ENCODE data around the gene MAD2L1BP.
A peak's percentile ranks its signal among the peaks of the same experiment; 100 is the strongest.

The MAD2L1BP gene

DNA sequence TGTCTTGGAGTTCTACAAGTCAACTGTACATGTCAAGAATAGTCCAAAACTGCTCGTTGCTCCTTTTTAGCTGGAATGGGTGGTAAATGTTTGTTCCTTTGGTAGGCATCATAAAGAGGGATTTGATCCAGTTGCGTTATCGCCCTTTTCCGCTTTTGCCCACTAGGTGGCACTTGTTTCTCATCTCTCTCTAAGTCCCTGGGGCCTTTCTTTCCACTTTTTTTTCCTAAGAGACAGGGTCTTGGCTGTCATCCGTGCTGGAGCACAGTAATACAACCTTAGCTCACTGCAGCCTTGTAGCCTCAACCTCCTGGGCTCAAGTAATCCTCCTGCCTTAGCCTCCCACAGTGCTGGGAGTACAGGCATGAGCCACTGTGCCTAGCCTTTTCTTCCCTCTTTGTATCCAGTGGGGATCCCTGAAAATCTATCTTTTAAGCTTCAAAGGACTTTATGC lies 27.3 kb upstream of the MAD2L1BP start:
- no peak overlapping the region for H3K4me3 ChIP-seq (ENCODE audit: low read length)
- peak; percentile 50 for DNase-seq (ENCODE audit: low read depth)
- TF ChIP-seq, protein P1, sequence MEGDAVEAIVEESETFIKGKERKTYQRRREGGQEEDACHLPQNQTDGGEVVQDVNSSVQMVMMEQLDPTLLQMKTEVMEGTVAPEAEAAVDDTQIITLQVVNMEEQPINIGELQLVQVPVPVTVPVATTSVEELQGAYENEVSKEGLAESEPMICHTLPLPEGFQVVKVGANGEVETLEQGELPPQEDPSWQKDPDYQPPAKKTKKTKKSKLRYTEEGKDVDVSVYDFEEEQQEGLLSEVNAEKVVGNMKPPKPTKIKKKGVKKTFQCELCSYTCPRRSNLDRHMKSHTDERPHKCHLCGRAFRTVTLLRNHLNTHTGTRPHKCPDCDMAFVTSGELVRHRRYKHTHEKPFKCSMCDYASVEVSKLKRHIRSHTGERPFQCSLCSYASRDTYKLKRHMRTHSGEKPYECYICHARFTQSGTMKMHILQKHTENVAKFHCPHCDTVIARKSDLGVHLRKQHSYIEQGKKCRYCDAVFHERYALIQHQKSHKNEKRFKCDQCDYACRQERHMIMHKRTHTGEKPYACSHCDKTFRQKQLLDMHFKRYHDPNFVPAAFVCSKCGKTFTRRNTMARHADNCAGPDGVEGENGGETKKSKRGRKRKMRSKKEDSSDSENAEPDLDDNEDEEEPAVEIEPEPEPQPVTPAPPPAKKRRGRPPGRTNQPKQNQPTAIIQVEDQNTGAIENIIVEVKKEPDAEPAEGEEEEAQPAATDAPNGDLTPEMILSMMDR (conservative IDR thresholded peaks at IDR 0.05; ENCODE audit: low read depth, low read length) = peak; percentile 87

DNA sequence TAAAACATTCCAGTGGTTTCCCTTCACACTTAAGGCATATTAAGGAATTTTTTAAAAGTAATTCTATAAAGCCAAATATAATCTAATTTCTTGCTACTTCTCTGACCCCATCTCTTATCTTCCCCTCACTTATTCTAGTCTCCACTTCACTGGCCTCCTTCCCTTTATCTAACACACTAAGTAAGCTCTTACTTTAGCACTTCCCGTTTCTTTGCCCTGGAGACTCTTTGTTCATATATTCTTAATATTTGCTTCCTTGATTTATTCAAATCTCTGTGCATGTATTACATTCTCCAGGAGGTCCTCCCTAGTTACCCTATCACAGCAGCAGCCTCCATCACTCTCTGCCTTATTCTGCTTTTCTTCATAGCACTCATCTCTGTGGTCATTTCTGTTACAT lies 26.8 kb upstream of the MAD2L1BP start:
- TF ChIP-seq, protein P1 (conservative IDR thresholded peaks at IDR 0.05; ENCODE audit: low read depth, low read length) = no peak
- no peak overlapping the region for H3K4me3 ChIP-seq (ENCODE audit: low read length)
- DNase-seq (ENCODE audit: low read depth) = no peak

DNA sequence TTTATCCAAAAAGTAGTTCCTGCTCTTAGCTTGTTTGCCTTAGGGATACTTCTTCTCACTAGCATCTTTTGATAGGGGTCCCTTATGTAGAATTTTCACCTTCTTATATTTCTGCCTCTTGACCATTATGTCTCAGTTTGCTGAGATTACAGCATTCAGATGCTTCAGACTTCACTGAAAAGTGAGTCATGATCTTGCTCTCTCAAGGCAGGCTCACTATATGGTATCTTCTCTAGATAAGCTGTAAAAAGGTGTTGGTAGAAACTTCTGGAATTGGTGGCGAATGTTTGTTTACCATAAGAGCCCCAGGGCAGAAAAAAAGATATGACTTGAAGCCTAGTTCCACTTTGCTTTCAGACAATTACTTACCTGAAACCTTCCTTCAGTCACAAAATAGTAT lies 26.2 kb upstream of the MAD2L1BP start:
- TF ChIP-seq, protein P1 (conservative IDR thresholded peaks at IDR 0.05; ENCODE audit: low read depth, low read length) = no peak
- no peak overlapping the region for H3K4me3 ChIP-seq (ENCODE audit: low read length)
- DNase-seq (ENCODE audit: low read depth) = no peak

DNA sequence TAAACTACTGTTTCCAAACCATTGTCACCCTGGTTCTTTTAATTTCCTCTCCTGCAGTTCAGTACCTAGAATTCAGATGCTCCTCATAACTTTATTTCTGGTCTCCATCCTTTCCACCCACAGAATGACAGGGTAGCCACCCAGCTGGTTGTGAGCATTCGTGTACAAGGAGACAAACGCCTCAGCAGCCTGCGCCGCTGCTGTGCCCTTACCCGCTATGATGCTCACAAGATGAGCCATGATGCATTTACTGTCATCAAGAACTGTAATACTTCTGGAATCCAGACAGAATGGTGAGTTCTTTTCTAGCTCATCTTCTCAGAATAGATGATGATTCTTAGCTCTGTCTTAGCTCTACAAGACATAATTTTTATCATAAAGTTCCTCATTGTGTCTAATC lies 25.2 kb upstream of the MAD2L1BP start:
- no peak overlapping the region for H3K4me3 ChIP-seq (ENCODE audit: low read length)
- no peak for DNase-seq (ENCODE audit: low read depth)
- TF ChIP-seq, protein P1 (conservative IDR thresholded peaks at IDR 0.05; ENCODE audit: low read depth, low read length) = no peak

DNA sequence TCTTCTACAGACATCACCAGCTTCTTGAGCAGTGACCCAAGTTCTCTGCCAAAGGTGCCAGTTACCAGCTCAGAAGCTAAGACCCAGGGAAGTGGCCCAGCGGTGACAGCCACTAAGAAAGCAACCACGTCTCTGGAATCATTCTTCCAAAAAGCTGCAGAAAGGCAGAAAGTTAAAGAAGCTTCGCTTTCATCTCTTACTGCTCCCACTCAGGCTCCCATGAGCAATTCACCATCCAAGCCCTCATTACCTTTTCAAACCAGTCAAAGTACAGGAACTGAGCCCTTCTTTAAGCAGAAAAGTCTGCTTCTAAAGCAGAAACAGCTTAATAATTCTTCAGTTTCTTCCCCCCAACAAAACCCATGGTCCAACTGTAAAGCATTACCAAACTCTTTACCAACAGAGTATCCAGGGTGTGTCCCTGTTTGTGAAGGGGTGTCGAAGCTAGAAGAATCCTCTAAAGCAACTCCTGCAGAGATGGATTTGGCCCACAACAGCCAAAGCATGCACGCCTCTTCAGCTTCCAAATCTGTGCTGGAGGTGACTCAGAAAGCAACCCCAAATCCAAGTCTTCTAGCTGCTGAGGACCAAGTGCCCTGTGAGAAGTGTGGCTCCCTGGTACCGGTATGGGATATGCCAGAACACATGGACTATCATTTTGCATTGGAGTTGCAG lies 21.8 kb upstream of the MAD2L1BP start:
- H3K4me3 ChIP-seq (ENCODE audit: low read length) = no peak overlapping the region
- DNase-seq (ENCODE audit: low read depth) = no peak
- TF ChIP-seq, protein P1 (conservative IDR thresholded peaks at IDR 0.05; ENCODE audit: low read depth, low read length) = no peak

DNA sequence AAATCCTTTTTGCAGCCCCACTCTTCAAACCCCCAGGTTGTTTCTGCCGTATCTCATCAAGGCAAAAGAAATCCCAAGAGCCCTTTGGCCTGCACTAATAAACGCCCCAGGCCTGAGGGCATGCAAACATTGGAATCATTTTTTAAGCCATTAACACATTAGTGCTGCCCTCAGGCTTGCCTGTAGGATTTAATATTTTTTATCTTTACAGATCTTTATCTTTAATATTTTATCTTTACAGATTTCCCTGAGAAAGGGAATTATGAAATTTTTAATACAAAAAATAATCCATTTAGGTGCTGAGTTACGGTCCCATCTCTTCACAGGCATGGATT lies 21.3 kb upstream of the MAD2L1BP start:
- no peak overlapping the region for H3K4me3 ChIP-seq (ENCODE audit: low read length)
- no peak for DNase-seq (ENCODE audit: low read depth)
- TF ChIP-seq, protein P1 (conservative IDR thresholded peaks at IDR 0.05; ENCODE audit: low read depth, low read length) = no peak

DNA sequence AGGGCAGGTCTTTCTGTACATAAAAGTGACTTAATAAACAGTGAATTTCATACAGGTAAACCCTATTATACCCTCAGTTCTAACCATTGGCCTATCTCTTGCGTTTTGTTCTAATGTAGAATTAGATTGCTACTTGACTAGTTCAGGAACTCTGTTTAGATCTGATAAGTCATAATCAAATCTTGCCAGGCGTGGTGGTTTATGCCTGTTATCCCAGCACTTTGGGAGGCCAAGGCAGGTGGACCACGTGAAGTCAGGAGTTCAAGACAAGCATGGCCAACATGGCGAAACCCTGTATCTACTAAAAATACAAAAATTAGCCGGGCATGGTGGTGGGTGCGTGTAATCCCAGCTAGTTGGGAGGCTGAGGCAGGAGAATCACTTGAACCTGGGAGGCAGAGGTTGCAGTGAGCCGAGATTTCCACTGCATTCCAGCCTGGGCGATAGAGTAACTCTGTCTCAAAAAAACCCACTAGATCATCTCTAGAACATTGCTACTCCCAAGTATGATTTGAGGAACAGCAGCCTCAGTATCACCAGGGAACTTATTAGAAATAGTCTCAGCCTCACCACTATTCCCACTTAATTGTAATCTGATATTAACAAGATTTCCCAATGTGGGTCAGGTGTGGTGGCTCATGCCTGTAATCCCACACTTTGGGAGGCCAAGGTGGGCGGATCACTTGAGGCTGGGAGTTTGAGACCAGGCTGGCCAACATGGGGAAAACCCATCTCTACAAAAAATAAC lies 18.7 kb upstream of the MAD2L1BP start:
- H3K4me3 ChIP-seq (ENCODE audit: low read length) = no peak overlapping the region
- no peak for DNase-seq (ENCODE audit: low read depth)
- TF ChIP-seq, protein P1 (conservative IDR thresholded peaks at IDR 0.05; ENCODE audit: low read depth, low read length) = no peak
